Endothelial cell of umbilical vein (primary cell): ENCODE data around the gene PTPRH. TPM values are rescaled to one million over a fixed set of nuclear protein-coding genes. Genes with fewer than 3 reads are reported as not detected.

Experiments
- BruUV-seq: library from RNA; stranded (reverse); fragments of 400-500 nt; replicated peaks from 2 replicates; lab custom pipeline; 2021; lab: Mats Ljungman, UMichigan
- CTCF ChIA-PET: fragments of 300-600, 350-600 bp; sonication (Branson Sonifier 250); formaldehyde crosslinking; loops from one replicate; lab custom pipeline; 2021; ENCODE audit warnings: antibody characterized with exemption, inconsistent platforms; lab: Charles Lee
- POLR2A ChIA-PET: fragments of 300-600, 350-600 bp; sonication (Branson Sonifier 250); formaldehyde crosslinking; loops from one replicate; lab custom pipeline; 2021; ENCODE audit warnings: antibody characterized with exemption, inconsistent platforms; lab: Charles Lee
- DNase-seq: peaks from one replicate; pipeline ENCODE4 v3.0.0-alpha.2; 2011; ENCODE audit warnings: low read depth, low spot score
- FAIRE-seq: peaks from 2 replicates; lab custom pipeline; 2011; peaks lifted over from hg19 to GRCh38; lab: Jason Lieb, UNC
- H2AFZ ChIP-seq: 2 replicates; pipeline ENCODE4 v1.6.0; 2012; ENCODE audit warnings: low read depth, low read length, control low read depth, inconsistent platforms
- H3K27ac ChIP-seq: 2 replicates; pipeline ENCODE4 v1.5.1; 2011; ENCODE audit warnings: low read depth, mild to moderate bottlenecking, control low read depth, low read length, moderate library complexity; ENCODE audit not compliant: insufficient read depth
- H3K27me3 ChIP-seq, 2 experiments: 2 replicates each; pipeline versions ENCODE4 v1.6.0 to v1.6.1; 2011; ENCODE audit warnings: low read length in 2 of 2, mixed read lengths in 1 of 2; ENCODE audit not compliant: control insufficient read depth in 2 of 2, insufficient read depth in 2 of 2
- H3K36me3 ChIP-seq, 2 experiments: 2 replicates in 1 of 2; 3 replicates in 1 of 2; pipeline ENCODE4 v1.5.1; 2011; ENCODE audit warnings: low read length in 2 of 2, mild to moderate bottlenecking in 1 of 2, moderate library complexity in 1 of 2; ENCODE audit not compliant: control insufficient read depth in 2 of 2, insufficient read depth in 2 of 2; ENCODE audit errors: extremely low read depth in 1 of 2
- H3K4me1 ChIP-seq: 3 replicates; pipeline ENCODE4 v1.5.1; 2011; ENCODE audit warnings: mild to moderate bottlenecking, low read length; ENCODE audit not compliant: control insufficient read depth, insufficient read depth; ENCODE audit errors: extremely low read depth
- H3K4me2 ChIP-seq: 2 replicates; pipeline ENCODE4 v1.6.1; 2011; ENCODE audit warnings: low read length, control low read depth, mixed read lengths; ENCODE audit not compliant: insufficient read depth
- H3K4me3 ChIP-seq, 3 experiments: fragments of 200-600 bp in 1 of 3; sonication (generic), shearing (Covaris generic) in 1 of 3; replicated peaks in 1 of 3; 2 replicates each; pipeline ENCODE4 v1.5.1; 2011 to 2016; ENCODE audit warnings: control low read depth in 3 of 3, low read length in 3 of 3, mild to moderate bottlenecking in 2 of 3, inconsistent platforms in 1 of 3, low read depth in 1 of 3, moderate library complexity in 1 of 3; ENCODE audit not compliant: insufficient read depth in 1 of 3
- H3K79me2 ChIP-seq: 2 replicates; pipeline ENCODE4 v1.6.0; 2012; ENCODE audit warnings: low read length, inconsistent platforms; ENCODE audit not compliant: control insufficient read depth, insufficient read depth
- H3K9ac ChIP-seq: replicated peaks from 2 replicates; pipeline ENCODE3; 2011; ENCODE audit warnings: low read length, control low read depth; ENCODE audit not compliant: insufficient read depth; ENCODE audit errors: extremely low read depth
- H3K9me1 ChIP-seq: replicated peaks from 3 replicates; pipeline ENCODE4 v1.6.0; 2011; ENCODE audit warnings: mild to moderate bottlenecking, low read length; ENCODE audit not compliant: control insufficient read depth, insufficient read depth; ENCODE audit errors: extremely low read depth
- H3K9me3 ChIP-seq: replicated peaks from 2 replicates; pipeline ENCODE4 v1.5.1; 2012; ENCODE audit warnings: low read length, inconsistent platforms; ENCODE audit not compliant: control insufficient read depth, insufficient read depth
- H4K20me1 ChIP-seq: replicated peaks from 2 replicates; pipeline ENCODE3; 2011; ENCODE audit warnings: mild to moderate bottlenecking, low read length; ENCODE audit not compliant: control insufficient read depth, insufficient read depth; ENCODE audit errors: extremely low read depth
- EZH2 ChIP-seq: IDR thresholded peaks from 2 replicates; pipeline ENCODE4 v1.6.1; 2012; ENCODE audit warnings: borderline replicate concordance, low read depth, mild to moderate bottlenecking, moderate library complexity, low read length, inconsistent platforms; ENCODE audit not compliant: severe bottlenecking
- FOS ChIP-seq: IDR thresholded peaks from 2 replicates; pipeline ENCODE4 v1.6.1; 2011; ENCODE audit warnings: mild to moderate bottlenecking, low read length, moderate library complexity, borderline replicate concordance; ENCODE audit not compliant: insufficient read depth
- GATA2 ChIP-seq: IDR thresholded peaks from 2 replicates; pipeline ENCODE4 v1.7.0; 2011; ENCODE audit warnings: low read depth, mild to moderate bottlenecking, moderate library complexity, mixed read lengths, low read length; ENCODE audit not compliant: insufficient read length, insufficient read depth
- JUN ChIP-seq: IDR thresholded peaks from 2 replicates; pipeline ENCODE4 v1.6.1; 2011; ENCODE audit warnings: borderline replicate concordance, low read depth; ENCODE audit not compliant: insufficient read length, insufficient read depth
- MYC ChIP-seq: IDR thresholded peaks from one replicate; pipeline ENCODE4 v1.6.1; 2011; ENCODE audit warnings: mild to moderate bottlenecking, low read depth, low read length
- POLR2AphosphoS5 ChIP-seq: IDR thresholded peaks from 2 replicates; pipeline ENCODE4 v1.6.1; 2012; ENCODE audit warnings: low read depth, mild to moderate bottlenecking, control low read depth, low read length, moderate library complexity; ENCODE audit not compliant: insufficient read depth
- dilution Hi-C: fragments of 300-500 bp; cut with MboI; formaldehyde crosslinking; loops from one replicate; pipeline ENCODE4 v1.15.0; 2019; ENCODE audit warnings: low sequenced_read_pairs; ENCODE audit not compliant: extremely low pct_ligation_motif_present
- intact Hi-C: fragments of 100-400 bp; cut with micrococcal nuclease; formaldehyde crosslinking; loops from one replicate; pipeline ENCODE4 v1.10.0; 2022
- polyA plus RNA-seq, 4 experiments: library from polyadenylated mRNA; depleted of rRNA in 3 of 4; stranded (reverse) in 3 of 4; unstranded in 1 of 4; fragments of >200 nt; gene quantifications; 2 replicates each; pipeline versions ENCODE4 v1.2.1 to v1.2.3, GENCODE V29; 2011 to 2012; ENCODE audit warnings: missing spikeins in 1 of 4
- total RNA-seq: library from RNA; stranded (reverse); gene quantifications from 2 replicates; pipeline ENCODE4 v1.2.3, GENCODE V29; 2021
- TF ChIP-seq, protein P1 (sequence below), 2 donors: IDR thresholded peaks; 1 replicate in 1 of 2; 2 replicates in 1 of 2; pipeline ENCODE4 v1.5.1; 2011; ENCODE audit warnings: low read length in 2 of 2, mild to moderate bottlenecking in 2 of 2, moderate library complexity in 2 of 2, control low read depth in 1 of 2, inconsistent platforms in 1 of 2, low read depth in 1 of 2; ENCODE audit not compliant: insufficient read depth in 1 of 2; ENCODE audit errors: extremely low read depth in 1 of 2
- TF ChIP-seq, protein P2 (sequence below): IDR thresholded peaks from 2 replicates; pipeline ENCODE4 v1.6.1; 2011; ENCODE audit not compliant: insufficient read depth, insufficient read length

The PTPRH gene
- total and polyA plus RNA-seq, 2 donors (not counting 3 experiments of a cell fraction or from before 2014, with no cell fraction given) = 0.14 to 1.00 TPM

DNA sequence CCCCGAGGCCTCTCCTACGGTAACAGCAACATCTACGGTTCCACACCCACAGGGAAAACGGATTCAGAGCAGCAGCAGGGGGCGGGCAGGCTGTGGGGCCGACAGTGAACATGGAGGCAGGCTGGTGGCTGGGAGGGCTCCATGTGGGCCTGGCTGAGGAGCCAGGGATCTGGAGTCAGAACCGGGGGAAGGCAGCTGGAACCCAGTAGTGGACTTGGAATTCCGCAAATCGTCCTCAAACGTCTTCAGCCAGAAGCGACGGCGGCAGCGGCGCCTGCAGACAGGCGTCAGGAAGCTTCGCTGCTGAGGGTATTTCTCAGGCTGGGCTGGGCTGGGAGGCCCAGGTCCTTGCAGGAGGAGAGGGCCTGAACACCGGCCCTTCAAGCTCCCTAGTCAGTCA, 17.5 kb upstream of the PTPRH start:
- Histone ChIP-seq H3K9me3 (no peaks in the 10 kb centered on the region), H3K9ac (no peak overlapping the region), H3K4me1 (no peaks in the 10 kb centered on the region), H3K27ac (no peak overlapping the region), H3K27me3 (no peaks in the 10 kb centered on the region), H3K4me3 (no peak overlapping the region), H2AFZ (no peak overlapping the region), H3K4me2 (no peak overlapping the region), H3K9me1 (no peaks in the 10 kb centered on the region), H3K79me2 (no peaks in the 10 kb centered on the region), H3K36me3 (peaks cover 0 to 34% of the 10 kb centered on the region in 2 experiments), H4K20me1 (no peaks in the 10 kb centered on the region)
- FAIRE-seq (no peak), DNase-seq (no peak)
- intact Hi-C loops (no loop called here), dilution Hi-C loops (no loop called here)
- CTCF ChIA-PET = no interaction called here
- TF ChIP-seq MYC = no peak
- no peak for TF ChIP-seq JUN
- no peak for TF ChIP-seq FOS
- TF ChIP-seq, protein P1, sequence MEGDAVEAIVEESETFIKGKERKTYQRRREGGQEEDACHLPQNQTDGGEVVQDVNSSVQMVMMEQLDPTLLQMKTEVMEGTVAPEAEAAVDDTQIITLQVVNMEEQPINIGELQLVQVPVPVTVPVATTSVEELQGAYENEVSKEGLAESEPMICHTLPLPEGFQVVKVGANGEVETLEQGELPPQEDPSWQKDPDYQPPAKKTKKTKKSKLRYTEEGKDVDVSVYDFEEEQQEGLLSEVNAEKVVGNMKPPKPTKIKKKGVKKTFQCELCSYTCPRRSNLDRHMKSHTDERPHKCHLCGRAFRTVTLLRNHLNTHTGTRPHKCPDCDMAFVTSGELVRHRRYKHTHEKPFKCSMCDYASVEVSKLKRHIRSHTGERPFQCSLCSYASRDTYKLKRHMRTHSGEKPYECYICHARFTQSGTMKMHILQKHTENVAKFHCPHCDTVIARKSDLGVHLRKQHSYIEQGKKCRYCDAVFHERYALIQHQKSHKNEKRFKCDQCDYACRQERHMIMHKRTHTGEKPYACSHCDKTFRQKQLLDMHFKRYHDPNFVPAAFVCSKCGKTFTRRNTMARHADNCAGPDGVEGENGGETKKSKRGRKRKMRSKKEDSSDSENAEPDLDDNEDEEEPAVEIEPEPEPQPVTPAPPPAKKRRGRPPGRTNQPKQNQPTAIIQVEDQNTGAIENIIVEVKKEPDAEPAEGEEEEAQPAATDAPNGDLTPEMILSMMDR (IDR thresholded peaks at IDR 0.05; ENCODE audit: extremely low read depth in 1 of 2, insufficient read depth in 1 of 2, low read depth in 1 of 2, low read length in 2 of 2) = no peak
- no peak for TF ChIP-seq POLR2AphosphoS5
- TF ChIP-seq, protein P2, sequence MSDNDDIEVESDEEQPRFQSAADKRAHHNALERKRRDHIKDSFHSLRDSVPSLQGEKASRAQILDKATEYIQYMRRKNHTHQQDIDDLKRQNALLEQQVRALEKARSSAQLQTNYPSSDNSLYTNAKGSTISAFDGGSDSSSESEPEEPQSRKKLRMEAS = no peak
- no peak for TF ChIP-seq EZH2
- TF ChIP-seq GATA2 = no peak
- POLR2A ChIA-PET = no interaction called here
- BruUV-seq = no TSS peak
